ENCODE data around the gene ARPC5L.
"Not testable (repeated sequence)": the region's sequence is repeated elsewhere in the genome, so short reads cannot be mapped to it uniquely, and the experiment has no call there.

Gene ARPC5L

DNA sequence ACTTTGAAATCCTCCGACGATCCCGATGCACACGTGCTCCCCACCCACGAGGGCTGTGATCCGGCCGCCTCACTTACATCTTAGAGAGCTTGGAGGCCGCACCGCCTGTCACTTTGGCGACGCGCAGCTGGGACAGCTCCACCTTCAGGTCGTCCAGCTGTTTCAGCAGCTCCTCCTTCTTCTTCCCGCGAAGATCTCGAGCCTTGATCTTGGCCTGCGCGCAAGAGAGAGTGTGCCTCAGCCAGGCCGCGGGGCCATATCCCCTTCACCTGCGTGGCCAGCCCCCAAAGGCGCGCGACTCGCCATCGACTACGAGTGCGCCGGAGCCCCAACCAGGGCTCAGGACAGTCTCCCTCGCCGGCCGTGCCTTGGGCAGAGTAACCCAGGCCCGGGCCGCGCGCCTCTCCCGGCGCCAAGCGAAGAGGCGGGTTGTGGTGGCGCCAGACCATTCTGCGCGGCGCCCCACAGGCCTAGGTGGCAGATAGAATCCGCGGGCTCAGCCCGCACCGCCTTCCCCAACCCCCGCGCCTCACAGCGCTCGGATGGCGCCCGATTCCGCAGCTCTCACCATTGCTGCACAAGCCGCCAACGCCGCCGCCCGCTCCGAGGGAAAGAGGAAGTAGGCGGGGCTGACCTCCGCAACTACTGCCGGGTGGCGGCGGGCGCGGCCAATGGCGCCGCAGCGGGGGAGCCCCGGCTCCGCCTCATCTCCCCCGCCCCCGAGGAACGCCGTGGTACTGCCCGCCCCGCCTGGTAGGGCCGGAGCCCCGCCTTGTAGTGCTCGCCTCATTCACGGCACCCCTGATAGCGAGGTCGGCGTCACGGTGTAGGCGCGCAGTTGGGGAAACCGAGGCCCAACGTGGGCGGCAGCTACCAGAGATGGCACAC is at the start of gene ARPC5L, which contains the start of gene RPL35:
Gene ARPC5L (plus strand): TSS at position 789 of the 888 bp plus-strand sequence. CDS start 7,161 bp downstream, outside the sequence.
Gene RPL35 (minus strand): TSS at position 616 of the 888 bp plus-strand sequence. CDS start 45 bp downstream, at position 571.
- FAIRE-seq = no peak

DNA sequence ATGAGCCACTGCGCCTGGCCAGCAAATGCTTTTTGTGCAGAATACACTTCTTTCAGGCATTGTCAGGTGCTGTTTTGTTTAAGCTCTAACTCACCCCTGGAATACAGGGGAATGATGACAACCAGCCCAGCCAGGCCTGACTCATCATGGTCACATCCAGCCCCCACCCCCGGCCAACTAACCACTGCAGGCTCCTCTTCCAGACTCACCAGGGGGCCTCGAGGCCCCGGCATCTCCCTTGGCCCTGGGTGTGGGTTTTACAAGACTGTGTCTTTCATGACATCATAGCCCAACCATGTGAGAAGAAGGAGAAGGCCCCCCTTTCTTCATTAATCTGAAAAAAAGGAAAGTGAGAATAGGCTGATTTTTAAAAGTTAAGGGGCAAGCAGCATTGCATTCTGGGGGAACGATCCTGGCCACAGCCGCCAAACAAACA is 49.5 kb upstream of the ARPC5L start:
- FAIRE-seq = no peak

DNA sequence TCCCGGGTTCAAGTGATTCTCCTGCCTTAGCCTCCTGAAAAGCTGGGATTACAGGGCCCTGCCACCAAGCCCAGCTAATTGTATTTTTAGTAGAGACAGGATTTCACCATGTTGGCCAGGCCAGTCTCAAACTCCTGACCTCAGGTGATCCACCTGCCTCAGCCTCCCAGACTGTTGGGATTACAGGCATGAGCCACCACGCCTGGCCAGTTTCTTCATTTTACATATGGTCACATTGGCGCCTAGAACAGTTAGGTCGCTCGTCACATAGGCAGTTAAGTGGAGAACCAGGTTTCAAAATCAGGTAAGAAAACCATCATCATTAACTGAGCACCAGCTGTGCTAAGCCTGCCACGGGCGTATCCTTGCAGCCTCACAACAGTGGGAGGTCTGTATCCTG is 48.9 kb upstream of the ARPC5L start:
- no peak for FAIRE-seq

DNA sequence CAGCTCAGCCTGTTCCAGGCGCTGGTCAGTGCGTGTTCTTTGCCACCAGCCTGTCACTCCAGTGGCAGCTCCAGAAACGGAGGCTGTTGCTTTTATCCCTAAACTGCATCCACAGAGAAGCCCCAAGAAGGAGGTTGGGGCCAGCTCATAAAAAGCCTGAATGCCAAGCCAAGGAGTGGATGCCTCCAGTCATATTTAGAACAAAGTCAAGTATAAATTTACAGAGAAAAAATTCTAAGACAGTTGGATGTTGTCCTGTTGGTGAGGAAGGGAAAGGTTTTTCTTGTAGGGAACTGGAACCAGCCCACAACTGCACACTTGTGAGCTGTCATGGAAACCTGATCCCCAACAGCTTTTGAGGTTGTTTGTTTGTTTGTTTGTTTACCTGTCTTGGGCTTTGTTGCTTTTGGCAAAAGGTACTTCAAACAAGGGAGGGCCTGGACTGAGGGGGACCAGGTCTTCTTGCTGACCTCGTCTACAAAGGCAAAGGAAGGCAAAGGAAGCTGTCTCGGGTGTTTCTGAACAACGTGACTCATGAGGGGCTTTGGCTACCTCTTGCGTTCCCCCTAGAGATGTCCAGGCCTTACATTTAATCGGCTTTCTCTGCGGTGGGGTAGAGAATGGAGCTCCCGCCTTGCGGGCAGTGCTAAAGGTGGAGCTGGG is 48.3 kb upstream of the ARPC5L start:
- no peak for FAIRE-seq

DNA sequence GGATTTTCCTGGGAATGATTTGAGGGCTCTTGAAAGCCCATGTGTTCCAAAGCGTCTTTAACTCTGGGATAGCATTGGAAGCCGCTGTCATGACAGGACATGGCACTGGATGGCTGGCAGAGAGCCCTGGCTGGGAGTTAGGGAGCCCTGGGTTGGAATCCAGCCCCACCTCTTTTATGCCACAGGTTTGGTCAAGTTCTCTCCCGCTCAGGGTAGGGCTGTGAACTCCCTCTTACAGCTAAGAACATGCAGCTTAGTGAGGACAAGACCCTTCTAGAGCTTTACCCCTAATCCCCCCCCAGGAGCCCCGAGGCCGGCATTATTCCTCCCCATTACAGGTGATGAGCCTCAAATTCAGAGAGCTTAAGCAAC is 47.8 kb upstream of the ARPC5L start:
- no peak for FAIRE-seq

DNA sequence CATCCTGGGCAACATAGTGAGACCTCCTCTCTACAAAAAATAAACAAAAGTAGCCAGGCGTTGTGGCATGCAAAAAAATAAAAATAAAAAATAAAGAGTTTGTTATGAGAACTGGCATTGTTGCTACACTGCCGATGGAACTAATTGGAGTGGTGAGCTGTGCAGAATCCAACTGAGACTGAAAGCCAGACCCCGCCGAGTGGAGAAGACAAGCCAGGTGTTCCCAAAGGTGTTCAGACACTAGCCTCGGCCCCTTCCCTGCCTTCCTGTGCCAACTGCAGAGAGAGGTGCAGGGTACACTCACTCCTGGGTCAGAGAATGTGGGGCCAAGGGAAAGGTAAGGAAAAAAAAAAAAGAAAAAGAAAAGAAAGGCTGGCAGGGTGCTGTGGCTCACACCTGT is 46.3 kb upstream of the ARPC5L start:
- no peak for FAIRE-seq

DNA sequence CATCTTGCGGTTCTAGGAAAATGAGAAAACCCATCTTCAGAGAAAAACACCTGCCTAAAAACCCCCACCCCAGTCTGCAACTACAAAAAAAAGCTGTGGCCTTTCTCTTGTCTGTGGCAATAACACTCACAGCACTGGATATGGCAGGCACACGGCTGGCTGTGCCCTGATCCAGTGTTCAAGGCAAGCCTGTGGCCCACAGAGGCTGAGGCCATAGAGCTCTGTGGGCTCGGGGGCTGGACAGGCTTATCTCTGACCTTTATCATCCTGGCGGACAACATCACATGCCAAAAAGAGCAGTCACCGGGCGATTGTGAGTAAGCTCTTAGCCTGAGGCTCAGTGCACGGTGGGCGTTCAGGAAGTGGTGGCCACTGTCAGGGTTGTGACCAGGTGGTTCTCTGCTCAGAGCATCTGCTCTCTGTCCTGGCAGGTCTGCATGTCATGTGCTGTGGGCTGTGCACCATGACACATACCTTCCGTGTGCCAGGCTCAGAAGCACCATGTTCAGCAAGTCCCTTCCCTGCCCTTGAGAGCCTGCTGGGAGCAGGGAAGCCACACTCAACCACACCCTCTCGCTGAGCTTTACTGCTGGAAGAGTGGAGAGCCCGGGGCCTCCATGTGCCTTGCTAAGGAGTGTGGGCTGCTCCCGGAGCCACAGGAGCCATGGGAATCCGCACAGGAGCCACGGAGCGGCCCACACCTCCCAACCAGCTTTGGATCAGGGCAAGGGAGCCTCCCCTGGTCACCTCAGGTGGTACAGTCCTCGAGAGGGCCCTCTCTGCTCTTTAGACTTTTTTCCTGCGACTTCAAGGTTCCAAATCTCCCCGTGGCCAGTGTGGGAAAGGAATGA is 43.3 kb upstream of the ARPC5L start:
- FAIRE-seq = no peak

DNA sequence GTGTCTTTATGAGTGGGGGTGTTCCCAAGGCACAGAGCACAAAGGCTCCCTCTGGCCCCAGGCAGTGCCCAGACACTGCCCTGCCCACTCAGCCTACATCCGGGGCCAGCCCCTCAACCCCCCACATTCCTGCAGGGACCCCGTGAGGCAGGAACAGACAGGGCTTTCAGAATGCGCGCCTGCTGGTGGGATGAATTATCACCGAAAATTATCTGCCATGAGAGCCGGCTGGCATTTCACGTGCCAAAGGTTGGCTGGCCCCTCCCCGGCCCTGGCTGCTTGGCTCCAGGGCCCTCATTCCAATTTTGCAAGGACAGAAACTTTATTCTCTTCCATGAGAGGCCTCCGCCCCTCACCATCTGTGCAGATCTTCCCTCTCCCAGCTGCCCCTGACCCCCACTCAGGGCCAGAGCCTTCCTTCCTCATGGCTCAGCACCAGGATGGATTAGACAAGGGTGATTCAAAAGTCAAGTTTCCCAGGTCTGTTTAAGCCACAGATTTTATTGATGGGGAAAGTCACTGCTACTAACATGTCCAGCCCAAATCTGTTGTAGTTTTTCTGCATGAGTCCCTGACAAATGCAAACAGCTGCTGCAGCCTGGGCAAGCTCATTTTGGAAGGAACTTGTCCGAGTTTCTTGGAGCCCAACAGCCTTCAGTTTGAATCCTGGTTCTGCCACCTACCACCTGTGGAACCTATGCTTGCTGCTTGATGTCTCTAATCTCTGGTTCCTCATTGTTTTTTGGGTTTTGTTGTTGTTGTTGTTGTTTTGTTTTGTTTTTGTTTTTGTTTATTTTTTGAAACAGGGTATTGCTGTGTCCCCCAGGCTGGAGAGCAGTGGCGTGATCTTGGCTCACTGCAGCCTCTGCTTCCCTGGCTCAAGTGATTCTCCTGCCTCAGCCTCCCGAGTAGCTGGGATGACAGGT is 41.0 kb upstream of the ARPC5L start:
- FAIRE-seq = no peak

DNA sequence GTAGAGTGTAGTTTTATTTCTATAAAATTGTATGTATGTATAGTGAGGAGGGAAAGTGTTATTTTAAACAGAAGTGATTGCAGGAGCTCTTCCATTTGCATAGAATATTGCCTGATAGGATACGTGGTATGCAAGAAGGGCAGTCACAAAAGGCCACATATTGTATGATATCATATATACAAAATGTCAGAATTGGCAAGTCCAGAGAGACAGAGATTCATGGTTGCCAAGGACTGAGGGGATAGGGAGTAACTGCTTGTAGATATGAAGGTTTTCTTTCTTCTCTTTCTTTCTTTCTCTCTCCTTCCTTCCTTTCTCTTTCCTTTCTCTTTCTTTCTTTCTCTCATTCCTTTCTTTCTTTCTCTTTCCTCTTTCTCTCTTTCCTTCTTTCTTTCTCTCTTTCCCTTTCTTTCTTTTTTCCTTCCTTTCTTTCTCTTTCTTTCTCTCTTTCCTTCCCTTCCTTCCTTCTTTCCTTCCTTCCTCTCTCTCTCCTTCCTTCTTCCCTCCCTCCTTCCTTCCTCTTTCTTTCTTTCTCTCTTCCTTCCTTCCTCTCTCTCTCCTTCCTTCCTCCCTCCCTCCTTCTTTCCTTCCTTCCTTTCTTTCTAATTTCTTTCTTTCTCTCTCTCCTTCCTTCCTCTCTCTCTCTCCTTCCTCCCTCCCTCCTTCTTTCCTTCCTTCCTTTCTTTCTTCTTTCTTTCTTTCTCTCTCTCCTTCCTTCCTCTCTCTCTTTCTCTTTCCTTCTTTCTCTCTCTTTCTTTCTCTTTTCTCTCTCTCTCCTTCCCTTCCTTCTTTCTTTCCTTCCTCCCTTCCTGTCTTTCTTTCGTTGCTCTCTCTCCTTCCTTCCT is 33.2 kb upstream of the ARPC5L start:
- no peak for FAIRE-seq

DNA sequence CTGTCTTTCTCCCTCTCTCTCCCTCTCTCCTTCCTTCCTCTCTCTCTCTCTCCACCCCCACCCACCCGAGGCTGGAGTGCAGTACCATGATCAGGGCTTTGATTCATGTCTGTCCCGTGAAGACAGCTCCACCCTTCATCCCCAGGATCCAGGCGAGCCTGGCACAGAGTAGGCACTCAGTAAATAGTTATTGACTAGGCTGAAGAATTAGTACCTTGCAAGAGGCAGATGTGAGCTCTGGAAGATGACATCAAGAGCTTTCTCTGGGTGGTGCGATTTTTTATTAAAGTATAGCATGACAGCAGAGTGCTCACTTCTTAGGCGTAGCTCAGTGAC is 32.6 kb upstream of the ARPC5L start:
- FAIRE-seq = no peak

DNA sequence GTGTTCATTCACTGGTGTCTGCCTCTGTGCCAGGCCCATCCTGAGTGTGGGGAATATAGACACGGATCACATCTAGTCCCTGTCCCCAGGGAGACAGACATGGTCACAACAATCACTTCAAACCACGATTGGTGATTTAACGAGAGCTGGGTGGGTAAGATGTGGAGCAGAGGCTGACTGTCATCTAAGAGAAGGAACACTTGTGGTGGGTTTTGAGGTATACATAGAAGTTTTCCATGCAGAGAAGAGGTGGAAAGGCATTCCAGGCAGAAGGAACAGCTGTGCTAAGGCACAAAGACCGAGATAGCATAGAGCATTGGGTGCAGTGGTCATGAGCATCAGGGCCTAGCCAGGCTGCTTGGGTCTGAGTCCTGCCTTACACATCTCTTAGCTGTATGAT is 31.3 kb upstream of the ARPC5L start:
- no peak for FAIRE-seq

DNA sequence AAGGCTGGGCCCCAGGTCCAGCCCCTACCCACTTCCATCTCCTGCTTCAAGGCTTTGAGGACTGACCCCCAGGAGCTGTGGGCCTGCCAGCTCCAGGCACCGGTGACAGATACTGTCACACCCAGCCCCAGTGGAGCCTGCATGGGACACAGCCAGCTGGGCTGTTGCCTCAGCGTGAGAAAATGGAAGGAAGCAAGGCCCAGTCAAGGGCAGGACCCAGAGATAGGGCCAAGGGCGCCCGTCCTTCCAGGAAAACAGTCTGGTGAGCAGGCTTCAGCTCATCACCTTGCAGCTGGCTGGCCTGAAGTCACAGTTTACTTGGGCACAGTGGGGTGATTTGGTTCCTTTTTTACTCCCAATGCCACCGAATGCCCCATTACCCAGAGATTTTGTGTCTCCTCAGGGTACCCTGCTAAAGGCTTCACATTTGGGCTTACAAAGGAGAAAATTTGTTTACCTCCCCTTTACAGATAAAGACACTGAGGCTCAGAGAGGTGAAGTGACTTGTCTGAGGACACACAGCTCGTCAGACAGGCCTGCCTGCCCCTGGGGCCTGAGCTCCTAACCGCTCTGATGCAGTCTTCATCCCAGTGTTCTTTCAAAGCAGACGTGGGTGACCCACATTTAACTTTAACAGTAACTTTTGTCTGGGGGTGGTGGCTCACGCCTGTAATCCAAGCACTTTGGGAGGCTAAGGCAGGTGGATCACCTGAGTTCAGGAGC is 30.1 kb upstream of the ARPC5L start:
- no peak for FAIRE-seq

DNA sequence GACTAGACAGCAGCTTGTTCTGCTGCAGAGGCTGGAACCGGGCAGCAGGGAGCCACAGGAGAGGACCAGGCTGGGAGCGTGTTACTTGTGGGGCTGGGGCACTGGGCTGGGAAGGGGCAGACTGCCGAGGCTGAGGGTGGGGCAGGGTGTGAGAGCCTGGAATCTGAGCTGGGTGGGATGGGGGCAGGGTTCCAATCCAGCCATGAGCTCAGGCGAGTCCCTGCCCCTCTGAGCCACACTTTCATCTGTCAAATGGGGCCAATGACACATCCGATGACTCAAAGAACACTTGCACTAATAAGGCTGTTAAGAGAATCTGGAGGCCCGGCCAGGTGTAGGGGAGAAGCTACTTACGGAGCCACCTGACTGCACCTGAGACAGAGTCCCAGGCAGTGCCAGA is 27.3 kb upstream of the ARPC5L start:
- no peak for FAIRE-seq

DNA sequence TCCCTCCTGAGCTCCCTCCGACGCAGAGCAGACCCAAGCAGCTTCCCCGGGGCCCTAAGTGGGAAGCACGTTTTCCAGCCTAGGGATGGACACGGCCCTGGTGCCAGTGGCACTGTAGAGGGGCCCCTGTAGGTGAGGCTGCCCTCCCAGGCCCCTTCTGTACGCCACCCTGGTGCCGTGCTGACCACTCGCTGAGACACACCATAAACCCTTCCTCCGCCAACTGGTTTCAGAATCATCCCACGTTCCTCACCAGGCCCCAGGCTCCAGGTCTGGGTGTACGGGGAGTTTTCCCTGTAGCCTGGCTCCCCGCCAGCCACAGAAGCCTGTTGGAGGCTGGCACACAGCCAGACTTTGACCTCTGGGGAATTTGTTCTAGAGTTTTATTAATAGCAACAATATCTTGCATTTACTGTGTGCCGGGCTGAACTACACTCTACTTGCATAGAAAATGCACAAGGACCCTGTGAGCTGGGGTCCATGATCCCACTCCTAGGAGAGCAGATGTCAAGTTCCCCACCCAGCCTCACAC is 26.8 kb upstream of the ARPC5L start:
- FAIRE-seq = no peak

DNA sequence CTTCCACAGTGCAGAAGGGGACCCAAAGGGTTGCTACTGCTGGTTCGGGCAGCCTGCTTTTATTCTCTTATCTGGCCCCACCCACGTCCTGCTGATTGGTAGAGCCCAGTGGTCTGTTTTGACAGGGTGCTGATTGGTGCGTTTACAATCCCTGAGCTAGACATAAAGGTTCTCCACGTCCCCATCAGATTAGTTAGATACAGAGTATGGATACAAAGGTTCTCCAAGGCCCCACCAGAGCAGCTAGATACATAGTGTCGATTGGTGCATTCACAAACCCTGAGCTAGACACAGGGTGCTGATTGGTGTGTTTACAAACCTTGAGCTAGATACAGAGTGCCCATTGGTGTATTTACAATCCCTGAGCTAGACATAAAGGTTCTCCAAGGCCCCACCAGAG is 23.8 kb upstream of the ARPC5L start:
- FAIRE-seq = not testable (repeated sequence)

DNA sequence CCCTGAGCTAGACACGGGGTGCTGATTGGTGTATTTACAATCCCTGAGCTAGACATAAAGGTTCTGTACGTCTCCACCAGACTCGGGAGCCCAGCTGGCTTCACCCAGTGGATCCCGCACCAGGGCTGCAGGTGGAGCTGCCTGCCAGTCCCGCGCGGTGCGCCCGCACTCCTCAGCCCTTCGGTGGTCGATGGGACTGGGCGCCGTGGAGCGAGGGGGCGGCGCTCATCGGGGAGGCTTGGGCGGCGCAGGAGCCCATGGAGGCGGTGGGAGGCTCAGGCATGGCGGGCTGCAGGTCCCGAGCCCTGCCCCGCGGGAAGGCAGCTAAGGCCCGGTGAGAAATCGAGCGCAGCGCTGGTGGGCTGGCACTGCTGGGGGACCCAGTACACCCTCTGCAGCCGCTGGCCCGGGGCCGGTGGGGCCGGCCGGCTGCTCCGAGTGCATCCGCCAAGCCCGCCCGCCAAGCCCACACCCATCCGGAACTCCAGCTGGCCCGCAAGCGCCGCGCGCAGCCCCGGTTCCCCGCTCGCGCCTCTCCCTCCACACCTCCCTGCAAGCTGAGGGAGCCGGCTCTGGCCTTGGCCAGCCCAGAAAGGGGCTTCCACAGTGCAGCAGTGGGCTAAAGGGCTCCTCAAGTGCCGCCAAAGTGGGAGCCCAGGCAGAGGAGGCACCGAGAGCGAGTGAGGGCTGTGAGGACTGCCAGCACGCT is 23.2 kb upstream of the ARPC5L start:
- not testable (repeated sequence) for FAIRE-seq

DNA sequence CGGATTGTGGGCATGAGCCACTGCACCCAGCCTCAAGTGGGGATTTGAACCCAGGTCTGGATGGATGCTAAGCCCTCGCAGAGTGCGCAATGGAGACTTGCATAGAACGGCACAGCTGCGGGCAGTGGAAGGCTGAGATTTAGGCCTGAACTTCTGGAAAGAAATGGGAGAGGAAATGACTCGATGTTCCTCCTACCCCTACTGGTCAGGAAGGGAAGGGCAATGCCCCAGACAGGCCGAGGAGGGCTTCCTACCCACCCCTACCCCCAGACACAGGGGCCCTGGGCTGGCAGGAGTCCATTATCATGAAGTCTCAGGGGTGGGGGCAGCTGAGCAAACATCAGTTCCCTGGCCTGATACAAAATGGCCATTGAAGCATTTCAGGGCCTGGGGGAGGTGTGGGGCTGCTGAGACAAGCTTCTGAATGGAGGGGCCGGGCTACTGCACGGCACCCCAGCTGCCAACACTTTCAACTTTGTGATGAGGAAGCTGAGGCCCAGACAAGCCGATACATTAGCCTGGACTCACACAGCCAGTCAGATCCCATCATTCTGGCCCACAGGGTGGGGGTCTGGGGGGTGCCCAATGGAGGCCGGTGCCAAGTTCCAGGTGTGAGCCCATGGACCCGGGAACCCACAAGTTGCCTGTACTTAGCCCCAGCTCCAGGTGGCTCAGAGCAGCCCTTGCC is 22.2 kb upstream of the ARPC5L start:
- FAIRE-seq = no peak

DNA sequence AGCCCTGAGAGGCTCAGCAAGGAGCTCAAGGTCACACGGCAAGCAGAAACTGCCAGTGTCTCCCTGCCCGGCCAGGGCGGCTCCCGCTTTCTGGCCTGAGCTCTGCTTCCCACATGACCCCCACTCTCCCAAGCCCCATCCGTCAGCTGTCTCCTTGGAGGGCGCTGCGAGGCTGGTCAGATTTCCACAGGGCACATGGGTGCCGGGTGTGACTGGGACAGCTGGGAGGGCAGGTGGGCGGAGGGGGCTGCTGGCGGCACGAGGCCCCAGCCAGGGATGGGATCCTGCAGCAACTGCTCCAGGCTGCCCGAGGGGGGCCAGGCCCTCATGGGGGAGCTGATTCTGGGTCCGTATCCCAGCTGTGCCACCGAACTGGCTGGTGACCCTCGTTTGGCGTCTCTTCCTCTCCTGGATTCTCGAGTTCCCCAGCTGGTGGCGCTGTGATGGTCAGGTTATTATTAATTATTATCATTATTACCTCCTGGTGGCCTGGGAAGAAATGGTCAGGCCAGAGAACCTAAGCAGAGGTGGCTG is 21.6 kb upstream of the ARPC5L start:
- FAIRE-seq = no peak
